Stimulated activated CD4-positive, alpha-beta T cell treated with anti-CD3 and anti-CD28 coated beads, Interleukin-1b, Interleukin-23, amount 100 ng/mL, for 4 hours (primary cell): Measurements from ENCODE around the gene PDC.
A peak's percentile ranks its signal among the peaks of the same experiment; 100 is the strongest.

Experiments used
- DNase-seq, 2 donors: peaks; one replicate each; pipeline ENCODE4 v3.0.0-alpha.2; 2020; ENCODE audit warnings: low read depth in 2 of 2

PDC gene

DNA sequence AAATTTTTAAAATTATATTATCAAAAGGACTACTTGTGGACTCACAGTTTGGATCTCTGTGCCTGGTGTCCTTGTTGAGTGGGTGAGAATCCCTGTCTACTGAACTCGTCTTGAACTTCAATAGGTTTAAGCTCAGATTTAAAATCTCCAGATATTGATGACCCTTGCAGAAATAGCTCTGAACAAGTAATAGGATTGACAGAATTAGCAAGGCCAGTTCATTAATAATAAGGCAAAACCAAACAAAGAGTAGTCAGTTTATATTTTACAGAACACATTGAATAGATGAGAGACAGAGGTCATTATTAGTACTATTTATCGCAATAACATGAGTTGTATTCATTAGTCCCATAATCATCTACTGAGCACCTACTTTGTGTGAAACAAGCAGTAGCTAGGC is at the start of gene PDC:
PDC (minus strand) TSS at position 101 of the 400 bp plus-strand sequence. CDS start 11,655 bp downstream, outside the sequence.
- no peak for DNase-seq

DNA sequence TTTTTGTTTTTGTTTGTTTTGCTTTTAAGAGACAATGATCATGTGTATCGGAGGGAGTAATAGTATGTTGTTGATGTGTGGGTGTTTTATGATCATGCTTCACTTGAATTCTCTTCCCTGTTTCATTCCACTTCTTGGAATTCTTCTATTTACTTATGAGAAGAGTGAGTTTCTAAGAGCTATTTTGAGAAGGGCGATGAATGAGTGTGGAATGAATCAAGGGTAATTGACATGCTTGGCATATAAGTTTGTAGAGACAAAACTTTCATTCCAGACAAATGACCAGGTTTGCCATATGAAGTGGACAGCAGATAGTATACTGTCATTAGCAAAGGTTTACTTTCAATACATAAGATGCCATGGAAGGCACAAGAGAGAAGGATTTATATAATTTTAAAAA is 42.3 kb upstream of the PDC start:
- DNase-seq: no peak

DNA sequence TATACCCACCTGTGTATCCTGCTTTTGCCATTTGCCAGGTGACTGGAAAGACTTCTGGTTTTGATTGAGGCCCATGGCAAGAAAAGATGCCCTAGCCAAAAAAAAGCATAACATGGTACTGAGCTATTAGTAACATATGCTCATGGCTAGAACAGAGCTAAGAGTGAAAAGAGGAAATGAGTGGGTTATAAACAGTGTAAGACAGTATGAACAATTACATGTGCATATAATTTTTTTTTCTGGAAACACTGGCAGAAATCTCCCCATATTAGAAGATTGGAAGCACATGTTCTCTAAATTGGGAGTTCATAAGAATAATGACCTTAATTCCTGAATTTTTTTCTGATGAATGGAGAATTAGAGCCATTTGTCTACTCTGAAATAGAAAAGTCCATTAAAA is 41.2 kb upstream of the PDC start:
- DNase-seq: no peak

DNA sequence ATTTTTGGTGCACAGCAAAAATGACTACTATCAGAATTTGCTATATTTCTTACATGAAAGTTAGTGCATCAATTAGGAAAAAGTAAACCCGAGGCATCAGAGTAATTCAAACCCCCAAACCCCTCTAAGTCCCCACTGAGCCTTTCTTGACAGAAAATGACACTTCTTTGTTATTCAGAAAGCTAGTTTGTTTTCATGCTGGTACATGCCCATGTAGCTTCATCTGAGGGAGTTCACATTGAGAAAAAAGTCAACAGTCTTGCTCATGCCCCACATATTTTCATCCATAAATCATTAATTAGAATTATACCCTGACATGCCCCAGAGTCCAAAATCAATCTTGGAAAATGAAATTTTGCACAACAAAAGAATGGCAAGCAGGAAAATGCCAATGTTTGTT is 39.9 kb upstream of the PDC start:
- DNase-seq: no peak

DNA sequence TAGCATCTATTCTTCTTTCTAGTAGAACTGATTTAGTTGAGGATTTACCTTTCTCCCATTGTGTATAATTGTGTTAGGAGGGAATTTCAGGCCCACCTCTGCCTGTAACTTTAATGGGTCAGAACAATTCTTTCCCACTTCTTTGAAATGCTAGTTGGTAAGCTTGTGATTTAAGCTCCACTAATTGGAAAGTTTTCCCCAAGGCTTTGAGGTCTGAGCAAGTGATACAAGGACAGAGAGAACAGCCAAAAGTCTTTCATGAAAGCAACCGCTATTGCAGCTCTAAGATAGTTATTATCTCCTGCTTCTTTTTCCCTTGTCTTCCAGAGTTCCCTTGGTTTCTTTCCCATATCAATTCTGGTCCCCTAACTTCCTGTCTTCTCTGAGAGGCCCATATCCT is 38.7 kb upstream of the PDC start:
- no peak for DNase-seq

DNA sequence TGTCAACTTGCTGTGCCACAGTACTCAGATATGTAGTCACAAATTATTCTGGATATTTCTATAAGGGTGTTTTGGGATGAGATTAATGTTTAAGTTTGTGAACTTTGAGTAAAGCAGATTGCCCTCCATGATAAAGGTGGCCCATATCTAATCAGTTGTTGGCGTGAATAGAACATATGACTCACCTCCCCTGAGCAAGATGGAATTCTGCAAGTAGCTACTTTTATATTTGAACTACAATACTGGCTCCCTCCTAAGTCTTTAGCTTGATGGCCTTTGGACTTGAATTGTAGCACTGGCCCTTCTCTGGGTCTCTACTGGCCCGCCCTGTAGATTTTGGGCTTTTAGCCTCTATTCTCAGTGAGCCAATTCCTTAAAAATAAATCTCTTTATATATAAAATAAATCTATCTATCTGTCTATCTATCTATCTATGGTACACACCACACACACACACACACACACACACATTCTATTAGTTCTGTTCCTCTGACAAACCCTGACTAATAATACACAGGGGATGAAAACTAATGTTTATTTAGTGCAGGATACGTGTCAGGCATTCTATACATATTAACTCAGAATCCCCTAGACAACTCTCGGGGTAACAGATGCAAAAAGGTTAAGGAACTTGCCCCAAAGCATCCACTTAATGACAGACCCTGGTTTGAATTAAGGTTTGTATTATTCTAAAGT is 37.9 kb upstream of the PDC start:
- no peak for DNase-seq

DNA sequence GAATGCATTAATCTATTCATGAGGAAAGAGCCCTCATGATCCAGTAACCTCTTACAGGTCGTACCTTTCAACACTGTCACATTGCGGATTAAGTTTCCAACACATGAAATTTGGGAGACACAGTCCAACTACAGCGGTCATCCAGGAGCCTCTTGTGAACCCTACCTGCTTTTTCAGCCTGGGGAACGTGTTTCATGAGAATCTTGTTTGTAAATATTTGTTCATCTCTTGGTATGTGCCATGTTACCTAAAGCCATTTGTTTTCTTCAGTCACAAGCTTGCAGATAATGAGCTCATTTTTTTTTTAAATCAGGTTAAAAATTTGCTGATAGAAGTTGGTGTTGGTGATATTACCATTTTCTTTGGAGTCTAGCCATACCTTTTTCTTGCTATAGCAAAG is 37.2 kb upstream of the PDC start:
- no peak for DNase-seq

DNA sequence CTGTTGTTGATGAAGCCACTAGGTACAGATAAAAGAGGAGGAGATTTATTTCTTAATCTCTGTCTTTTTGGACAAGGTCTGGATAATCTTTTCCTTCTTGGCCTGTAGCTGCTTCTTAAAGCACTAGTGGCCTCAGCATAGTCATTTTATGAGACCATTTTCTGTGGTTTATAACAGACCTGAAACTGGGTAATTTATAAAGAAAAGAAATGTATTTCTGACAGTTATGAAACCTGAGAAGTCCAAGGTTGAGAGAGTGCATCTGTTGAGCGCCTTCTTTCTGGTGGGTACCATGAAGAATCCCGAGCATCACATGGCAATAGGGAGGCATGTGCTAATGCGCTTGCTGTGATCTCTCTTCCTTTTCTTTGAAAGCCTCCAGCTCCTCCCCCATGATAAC is 36.7 kb upstream of the PDC start:
- no peak for DNase-seq

DNA sequence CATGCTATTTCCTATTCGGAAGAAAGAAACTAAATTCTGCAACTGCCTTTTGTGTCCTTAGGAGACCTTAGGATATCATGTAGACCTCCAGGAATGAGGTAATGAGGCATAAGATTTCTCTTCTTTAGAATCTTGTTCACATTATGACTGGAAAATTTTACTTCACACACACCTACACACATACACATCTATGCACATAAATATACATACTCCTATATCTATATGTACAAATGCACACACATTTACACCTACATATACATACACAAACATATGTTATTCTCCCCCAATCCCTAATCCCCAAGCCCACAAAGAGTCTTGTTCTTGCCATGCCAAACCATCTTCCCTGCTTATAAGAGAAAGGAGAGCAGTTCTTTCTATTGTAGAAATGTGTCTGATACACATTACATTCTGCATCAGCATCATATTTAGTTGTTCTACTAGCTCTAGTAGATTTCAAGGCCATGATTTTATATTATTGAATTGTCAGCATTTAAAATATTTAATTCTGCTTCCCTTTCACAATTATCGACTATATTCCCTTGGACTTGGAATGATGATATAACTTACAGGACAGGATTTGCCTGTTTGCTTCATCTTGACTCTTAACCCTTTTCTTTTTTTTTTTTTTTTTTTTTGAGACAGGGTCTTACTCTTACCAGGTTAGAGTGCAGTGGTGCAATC is 35.4 kb upstream of the PDC start:
- DNase-seq: no peak

DNA sequence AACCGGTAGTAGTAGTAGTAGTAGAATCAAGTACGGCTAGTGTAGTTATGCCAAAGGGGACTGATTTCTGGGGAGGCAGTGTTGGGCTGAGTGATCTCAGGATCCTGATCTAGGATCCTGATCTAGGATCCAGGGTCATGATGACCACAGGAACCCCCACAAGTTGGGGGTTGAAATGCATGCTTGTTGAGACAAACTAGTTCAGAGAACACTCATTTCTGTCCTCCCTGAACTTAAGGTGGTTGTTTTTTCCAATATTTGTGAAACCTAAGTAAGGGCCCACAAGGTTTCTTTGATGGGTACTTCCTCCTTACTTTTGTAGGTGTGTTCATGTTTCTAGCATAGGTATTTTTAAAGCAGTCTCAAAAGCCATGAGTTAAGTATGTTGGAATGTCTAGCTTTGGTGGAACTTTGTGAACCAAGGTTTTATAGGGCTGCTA is 33.9 kb upstream of the PDC start:
- DNase-seq: no peak

DNA sequence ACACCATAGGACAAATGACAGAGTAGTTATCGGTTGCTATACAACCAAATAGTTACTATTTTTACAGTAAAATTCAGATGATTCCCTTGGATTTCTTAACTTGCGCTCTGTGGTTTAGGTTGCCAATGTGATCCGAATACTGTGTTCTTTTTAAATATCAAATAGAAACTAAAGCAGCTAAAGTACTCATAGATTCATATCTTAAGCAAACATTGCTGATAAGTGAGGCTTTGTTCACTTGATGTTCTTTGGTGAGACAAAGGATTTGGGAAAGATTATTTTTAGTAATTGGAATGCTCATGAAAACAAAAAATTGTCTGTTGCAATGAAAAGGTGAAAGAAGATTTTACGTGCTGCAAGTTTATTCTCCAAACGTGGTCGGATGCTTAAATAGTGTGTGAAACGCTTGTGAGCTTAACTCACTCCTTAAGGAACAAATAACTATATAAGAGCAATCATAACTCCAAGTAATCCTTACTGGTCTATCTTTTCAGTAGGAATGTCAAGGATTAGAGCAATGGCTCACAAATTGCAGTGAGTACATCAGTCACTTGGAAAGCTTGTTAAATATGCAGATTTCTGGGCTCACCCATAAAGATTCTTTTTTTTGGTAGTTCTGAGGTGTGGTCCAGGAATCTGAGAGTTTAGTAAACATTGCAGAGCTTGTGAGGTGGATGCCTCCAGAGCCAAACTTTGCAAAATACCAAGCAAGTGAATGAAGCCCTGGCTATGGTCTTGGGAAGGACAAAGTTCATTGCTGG is 31.8 kb upstream of the PDC start:
- DNase-seq: no peak

DNA sequence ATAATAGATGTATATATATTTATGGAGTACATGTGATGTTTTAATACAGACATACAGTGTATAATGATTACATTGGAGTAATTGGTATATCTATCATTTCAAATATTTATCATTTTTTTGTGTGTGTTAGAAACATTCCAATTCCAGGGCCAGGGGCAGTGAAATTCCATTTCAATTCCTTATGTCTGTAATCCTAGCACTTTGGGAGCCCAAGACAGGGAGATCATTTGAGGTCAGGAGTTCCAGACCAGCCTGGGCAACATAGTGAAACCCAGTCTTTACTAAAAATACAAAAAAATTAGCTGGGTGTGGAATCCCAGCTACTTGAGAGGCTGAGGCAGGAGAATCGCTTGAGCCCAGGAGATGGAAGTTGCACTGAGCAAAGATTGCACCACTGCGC is 30.4 kb upstream of the PDC start:
- DNase-seq: no peak

DNA sequence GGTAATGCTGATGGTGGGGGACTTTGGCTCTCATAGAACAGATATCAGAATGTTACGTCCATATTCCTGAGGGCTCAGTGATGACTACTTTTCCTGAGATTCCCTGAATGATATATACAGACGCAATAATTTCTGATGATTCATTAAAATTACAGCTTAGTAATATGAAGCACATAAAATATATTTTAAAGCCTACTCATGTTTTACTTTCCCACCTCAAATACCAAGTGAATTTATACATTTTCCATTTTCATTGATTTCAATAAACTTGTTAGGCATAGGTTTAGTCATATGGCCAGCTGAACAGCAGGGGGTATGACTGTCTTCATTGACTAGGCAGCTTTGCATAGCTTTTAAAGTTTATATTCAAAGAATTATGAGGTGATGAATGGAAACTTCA is 26.2 kb upstream of the PDC start:
- no peak for DNase-seq

DNA sequence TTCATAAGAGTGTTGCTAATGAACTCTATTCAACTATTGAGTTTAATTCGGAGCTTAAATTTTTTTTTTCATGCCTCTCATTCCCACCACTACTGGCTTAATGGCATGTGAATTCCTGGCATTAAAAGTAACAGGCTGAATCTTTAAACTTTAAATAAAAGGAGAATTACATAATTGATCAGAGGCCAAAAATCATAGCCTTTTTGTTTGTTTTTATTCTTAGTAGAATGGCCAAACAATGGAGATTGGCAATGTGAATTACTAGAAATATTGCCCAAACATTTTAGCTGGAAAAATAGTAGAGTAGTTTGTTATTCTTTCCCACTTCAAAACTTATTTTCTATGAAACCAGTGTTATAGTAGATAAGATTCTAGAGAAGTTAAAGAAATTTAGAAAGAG is 25.1 kb upstream of the PDC start:
- DNase-seq: no peak

DNA sequence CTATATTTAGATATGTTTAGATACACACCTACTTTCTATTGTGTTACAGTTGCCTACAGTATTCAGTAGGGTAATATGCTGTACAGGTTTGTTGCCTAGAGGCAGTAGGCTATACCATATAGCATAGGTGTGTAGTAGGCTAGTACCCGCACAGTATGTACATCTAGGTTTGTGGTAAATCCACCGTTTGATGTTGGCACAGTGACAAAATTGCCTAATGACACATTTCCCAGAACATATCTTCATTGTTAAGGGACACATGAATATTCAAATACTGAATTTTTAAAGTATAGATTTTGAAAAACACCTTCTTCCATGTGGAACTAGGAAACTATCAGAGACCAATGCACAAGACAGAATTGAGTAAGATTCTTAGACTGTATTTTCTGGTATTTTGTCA is 22.6 kb upstream of the PDC start:
- no peak for DNase-seq

DNA sequence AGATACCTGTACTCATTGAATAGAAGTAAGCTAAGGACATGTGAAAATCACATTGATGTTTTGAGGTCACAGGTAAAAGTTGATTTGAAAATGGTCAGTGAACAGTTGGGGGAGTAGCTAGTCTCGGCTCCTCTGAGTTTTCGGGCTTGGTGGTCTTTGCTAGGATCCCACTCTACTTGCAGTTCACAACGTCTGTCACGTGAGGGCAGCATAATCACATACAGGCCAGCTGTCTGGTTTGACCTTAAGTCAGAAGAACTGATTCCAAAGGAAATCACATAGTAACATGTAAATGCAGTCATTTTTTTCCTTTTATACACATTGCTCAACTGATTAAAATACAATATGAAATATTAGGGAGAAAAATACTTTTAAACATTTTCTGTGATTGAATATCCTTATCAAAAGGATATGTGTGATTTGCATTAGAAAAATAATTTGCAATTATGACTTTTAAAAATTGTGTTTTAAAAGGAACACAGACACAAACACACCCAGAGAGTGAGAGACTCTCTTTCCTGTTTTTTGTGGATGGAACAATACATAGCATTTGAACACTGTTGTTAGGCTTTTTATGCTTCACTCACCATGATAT is 21.8 kb upstream of the PDC start:
- DNase-seq: peak in 1 of 2 donors; percentile 9

DNA sequence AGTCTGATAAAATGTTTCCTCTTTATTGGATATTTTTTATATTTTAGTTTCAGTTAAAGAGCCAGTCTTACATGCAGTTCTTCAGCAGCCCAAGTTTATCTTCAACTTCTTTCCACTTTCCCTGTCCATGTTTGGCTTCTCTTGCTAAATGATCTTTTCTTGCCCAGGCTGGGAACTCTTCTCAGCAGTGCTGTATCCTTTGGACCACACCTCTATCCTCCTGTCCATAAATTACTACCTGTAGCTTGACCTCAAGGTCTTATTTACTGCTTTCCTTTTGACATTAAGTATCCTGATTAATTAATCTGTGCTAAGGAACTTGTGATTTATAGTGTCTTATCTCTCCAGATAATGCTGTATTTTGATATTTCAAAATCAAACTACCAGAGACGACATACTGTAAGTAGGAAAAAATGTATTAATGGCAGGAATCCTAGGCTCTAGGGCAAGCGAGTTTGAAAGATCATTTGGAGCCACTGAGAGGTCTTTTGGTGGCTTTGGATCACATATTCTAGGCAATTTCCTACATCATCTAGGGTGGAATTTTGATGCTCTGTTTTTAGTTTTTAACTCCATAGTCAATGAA is 20.5 kb upstream of the PDC start:
- no peak for DNase-seq

DNA sequence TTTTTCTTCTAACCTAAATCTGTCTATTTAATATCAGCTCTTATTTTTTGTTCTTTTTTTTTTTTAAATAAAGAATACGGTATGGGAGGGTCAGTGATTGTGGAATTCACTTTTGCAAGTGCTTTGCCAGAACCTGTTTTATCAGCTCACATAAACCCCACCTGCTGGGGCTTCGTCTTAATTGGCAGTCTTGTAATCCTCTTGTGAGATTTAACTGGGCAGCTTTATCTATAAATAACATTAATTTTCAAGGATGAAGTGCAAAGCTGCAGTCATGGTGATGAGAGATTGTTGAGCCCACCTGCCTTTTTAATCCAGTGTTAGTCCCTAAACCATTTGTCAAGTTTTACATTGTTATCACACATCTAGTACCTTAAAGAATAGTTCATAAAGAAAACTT is 18.2 kb upstream of the PDC start:
- DNase-seq: no peak

DNA sequence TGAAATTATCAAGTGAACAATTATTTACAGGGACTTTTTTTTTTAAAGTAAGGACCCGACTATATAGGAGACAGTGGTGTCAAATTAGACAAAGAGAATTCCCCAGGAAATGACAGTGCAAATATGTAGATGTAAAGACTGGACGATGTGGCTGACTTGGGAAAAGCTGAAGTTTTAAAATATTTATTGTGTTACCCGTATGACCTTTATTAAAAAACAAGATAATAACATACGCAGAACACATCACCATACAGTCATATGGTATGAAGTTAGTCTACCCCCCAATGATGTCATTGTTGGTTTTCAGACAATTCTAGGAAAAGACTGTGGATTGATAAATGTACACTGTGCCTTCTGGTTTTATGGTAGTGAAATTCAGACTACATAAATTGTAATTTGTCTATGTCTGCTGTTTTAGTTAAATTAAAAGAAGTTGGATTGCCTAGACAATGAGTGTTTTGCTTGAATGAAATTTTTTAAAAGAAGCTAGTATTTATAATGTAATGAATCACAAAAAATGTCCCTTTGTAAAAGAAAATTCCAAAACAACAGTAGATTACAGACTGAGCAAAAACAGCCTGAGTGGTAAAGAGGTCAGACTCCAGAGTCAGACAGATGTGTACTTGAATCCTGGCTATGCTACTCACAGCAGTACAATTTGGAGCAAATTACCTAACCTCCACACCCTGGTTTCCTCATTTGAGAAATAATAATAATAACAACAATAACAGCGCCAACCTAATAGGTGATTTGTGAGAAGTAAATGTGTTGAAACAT is 15.5 kb upstream of the PDC start:
- DNase-seq: no peak

DNA sequence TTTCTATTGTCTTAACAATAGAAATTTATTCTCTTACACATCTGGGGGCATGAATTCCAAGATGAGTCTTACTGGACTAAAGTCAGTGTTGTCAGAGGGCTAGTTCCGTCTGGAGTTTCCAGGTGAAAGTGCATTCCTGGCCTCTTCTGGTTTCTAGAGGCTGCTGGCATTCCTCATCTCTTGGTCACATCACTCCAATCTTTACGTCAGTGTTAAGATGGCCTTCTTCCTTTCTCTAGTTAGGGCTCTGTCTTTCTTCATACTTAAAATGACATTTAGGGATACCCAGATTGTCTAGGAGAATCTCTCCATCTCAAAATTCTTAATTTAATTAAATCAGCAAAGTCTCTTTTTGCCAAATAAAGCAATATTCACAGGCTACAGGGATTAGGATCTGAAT is 13.3 kb upstream of the PDC start:
- no peak for DNase-seq

DNA sequence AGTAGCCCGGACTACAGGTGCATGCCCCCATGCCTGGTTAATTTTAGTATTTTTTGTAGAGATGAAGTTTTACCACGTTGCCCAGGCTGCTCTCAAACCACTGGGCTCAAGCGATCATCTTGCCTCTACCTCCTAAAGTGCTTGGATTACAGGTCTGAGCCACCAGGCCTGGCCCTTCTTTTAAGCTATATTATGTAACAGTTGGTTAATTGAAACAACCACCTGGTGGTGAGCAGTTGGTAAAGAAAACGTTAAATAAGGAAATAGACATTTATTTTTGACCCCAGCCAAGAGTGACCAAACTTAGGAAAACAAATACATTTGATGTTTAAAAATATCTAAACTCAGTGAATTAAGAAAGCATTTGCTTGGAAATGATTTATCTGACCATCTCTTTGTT is 12.1 kb upstream of the PDC start:
- DNase-seq: no peak
